KBM-7 (cell line): ENCODE results near the gene HHLA2.
A peak's percentile ranks its signal among the peaks of the same experiment; 100 is the strongest.
"Not testable (repeated sequence)": the region's sequence is repeated elsewhere in the genome, so short reads cannot be mapped to it uniquely, and the experiment has no call there.

Experiments used
- DNase-seq: peaks from one replicate; pipeline ENCODE4 v3.0.0-alpha.2; 2015
- in situ Hi-C: fragments of 300-500 bp; cut with MboI; formaldehyde crosslinking; loops from 2 replicates; pipeline ENCODE4 v1.14.3; 2020; ENCODE audit warnings: low sequenced_read_pairs, low pct_unique_long_range_greater_than_20kb, mixed read lengths

Gene HHLA2

GRCh38 chr3:108331792-108332191, 35.4 kb downstream of the HHLA2 start:
- no peak for DNase-seq
- in situ Hi-C loops = no loop called here

GRCh38 chr3:108333961-108334360, 37.6 kb downstream of the HHLA2 start:
- in situ Hi-C loops = no loop called here
- DNase-seq = no peak

GRCh38 chr3:108334701-108335100, 38.4 kb downstream of the HHLA2 start:
- no peak for DNase-seq

GRCh38 chr3:108338901-108339545, 42.7 kb downstream of the HHLA2 start:
- in situ Hi-C loops = no loop called here
- no peak for DNase-seq

More at GRCh38 chr3:108334701-108335100, 38.4 kb downstream of the HHLA2 start:
- in situ Hi-C loops = no loop called here

GRCh38 chr3:108341911-108342310, 45.6 kb downstream of the HHLA2 start:
- in situ Hi-C loops = no loop called here
- no peak for DNase-seq

- in situ Hi-C loops = no loop called here
- no peak for DNase-seq
These were observed 46.6 kb downstream of the HHLA2 start for GRCh38 chr3:108342837-108343486.

GRCh38 chr3:108343491-108343890, 47.1 kb downstream of the HHLA2 start:
- in situ Hi-C loops = no loop called here
- no peak for DNase-seq

- in situ Hi-C loops = no loop called here
- peak; percentile 69 for DNase-seq
These were observed 49.3 kb downstream of the HHLA2 start for GRCh38 chr3:108345492-108346205.

- in situ Hi-C loops = no loop called here
- no peak for DNase-seq
These were observed 50.2 kb downstream of the HHLA2 start for GRCh38 chr3:108346301-108347227.

- in situ Hi-C loops = no loop called here
These were observed 55.8 kb downstream of the HHLA2 start for GRCh38 chr3:108352176-108352575.

GRCh38 chr3:108354562-108354961, 58.2 kb downstream of the HHLA2 start:
- in situ Hi-C loops = no loop called here

More at GRCh38 chr3:108352176-108352575, 55.8 kb downstream of the HHLA2 start:
- DNase-seq = no peak

GRCh38 chr3:108357042-108357441, 60.7 kb downstream of the HHLA2 start:
- no peak for DNase-seq
- in situ Hi-C loops = no loop called here

More at GRCh38 chr3:108354562-108354961, 58.2 kb downstream of the HHLA2 start:
- DNase-seq = no peak

GRCh38 chr3:108359011-108359410, 62.7 kb downstream of the HHLA2 start:
- in situ Hi-C loops = no loop called here

GRCh38 chr3:108376026-108376425, 79.7 kb downstream of the HHLA2 start:
- in situ Hi-C loops = no loop called here
- no peak for DNase-seq

More at GRCh38 chr3:108359011-108359410, 62.7 kb downstream of the HHLA2 start:
- DNase-seq = no peak

- in situ Hi-C loops = no loop called here
- no peak for DNase-seq
These were observed 81.0 kb downstream of the HHLA2 start for GRCh38 chr3:108377384-108377783.

GRCh38 chr3:108378153-108378951, 82.0 kb downstream of the HHLA2 start:
- DNase-seq = no peak
- in situ Hi-C loops = no loop called here

GRCh38 chr3:108378952-108379342, 82.6 kb downstream of the HHLA2 start:
- DNase-seq, in situ Hi-C loops: not testable (repeated sequence)

GRCh38 chr3:108380128-108380795, 83.9 kb downstream of the HHLA2 start:
- in situ Hi-C loops = no loop called here
- DNase-seq = no peak
